H54 (cell line): ENCODE data around the gene STX12.
"Not testable (repeated sequence)": the region's sequence is repeated elsewhere in the genome, so short reads cannot be mapped to it uniquely, and the experiment has no call there.

Experiments used
- DNase-seq: peaks from one replicate; pipeline ENCODE4 v3.0.0; 2011; ENCODE audit warnings: low spot score, mixed read lengths; ENCODE audit not compliant: insufficient read length
- FAIRE-seq: peaks from 3 replicates; lab custom pipeline; 2011; peaks lifted over from hg19 to GRCh38; lab: Jason Lieb, UNC
- POLR2A ChIP-seq: IDR thresholded peaks from 2 replicates; pipeline ENCODE4 v1.6.1; 2011; ENCODE audit warnings: low read depth, mild to moderate bottlenecking, low read length

STX12 gene

DNA sequence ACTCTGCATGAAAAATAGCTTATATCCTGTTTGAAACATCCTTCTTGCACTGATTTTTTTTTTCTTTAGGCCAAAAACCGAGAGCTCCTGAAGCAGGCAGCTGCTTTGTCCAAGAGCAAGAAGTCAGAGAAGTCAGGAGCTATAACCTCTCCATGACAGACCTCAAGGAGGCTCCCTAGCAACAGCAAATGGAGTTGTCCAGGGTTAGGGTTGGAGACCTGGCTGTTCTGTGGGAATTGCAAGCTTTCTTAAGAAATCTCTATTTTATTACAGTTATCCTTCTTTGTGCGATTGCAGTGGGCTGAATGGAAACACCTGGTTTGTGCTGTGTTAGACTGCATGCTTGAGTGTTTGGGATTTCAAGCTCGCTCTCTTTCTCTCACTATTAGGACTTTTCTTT is 12.6 kb upstream of the STX12 start:
- FAIRE-seq (no peak), DNase-seq (no peak)
- no peak for TF ChIP-seq POLR2A

DNA sequence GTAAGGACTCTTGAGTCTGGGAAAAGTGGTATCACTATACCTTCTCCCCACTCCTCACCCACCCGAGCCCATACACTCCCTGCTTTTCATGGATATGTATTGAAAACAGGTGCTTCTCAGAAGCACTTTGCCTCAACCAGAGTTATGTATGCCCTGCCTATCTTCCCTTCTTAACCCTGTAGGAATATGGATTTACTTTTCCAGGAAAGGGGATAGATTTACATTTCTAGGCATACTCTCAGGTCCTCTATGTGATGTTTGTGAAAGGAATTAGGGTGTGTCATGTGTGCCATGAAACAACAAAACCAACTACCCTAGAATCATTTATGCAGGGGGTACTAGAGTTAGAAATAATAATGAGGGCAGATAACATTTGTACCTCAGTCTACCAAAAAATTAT is 11.0 kb upstream of the STX12 start:
- FAIRE-seq (no peak), DNase-seq (no peak)
- no peak for TF ChIP-seq POLR2A

DNA sequence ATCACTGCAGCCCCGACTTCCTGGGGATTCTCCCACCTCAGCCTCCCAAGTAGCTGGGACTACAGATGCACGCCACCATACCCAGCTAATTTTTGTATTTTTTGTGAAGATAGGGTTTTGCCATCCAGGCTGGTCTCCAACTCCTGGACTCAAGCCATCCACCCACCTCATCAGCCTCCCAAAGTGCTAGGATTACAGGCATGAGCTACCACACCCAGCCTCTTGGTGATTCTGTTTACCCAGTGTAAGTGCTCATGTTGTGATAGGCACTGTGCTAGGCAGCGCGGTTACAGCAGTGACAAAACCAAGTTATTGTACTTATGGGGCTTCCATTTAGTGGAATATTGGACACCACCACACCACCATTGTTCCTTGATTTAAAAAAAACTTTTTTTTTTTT is 9.7 kb upstream of the STX12 start:
- no peak for FAIRE-seq
- no peak for TF ChIP-seq POLR2A
- no peak for DNase-seq

DNA sequence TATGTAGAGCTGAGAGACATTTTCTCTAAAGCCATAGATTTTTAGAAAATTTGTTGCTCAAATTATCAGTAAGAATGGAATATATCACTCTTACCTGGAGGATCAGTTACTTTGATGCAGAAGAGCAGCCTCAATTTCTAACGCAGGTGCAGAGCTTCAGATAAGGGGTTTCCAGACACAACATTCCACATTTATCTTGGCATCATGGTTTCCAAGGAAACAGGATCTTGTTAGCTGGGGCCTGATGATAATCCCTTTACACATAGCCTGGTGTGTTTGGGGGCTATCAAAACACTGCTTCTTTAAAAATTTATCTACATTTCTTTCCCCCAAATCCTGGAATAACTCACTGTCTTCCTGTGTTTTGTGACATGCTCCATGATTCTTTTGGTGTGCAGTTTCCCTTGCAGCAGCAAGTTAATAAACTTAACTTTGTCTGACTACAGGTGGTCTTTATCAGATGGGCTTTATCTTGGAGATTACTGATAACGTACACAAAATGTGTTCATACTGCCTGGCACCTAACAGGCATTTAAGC is 2.7 kb upstream of the STX12 start:
- FAIRE-seq (no peak), DNase-seq (no peak)
- no peak for TF ChIP-seq POLR2A

DNA sequence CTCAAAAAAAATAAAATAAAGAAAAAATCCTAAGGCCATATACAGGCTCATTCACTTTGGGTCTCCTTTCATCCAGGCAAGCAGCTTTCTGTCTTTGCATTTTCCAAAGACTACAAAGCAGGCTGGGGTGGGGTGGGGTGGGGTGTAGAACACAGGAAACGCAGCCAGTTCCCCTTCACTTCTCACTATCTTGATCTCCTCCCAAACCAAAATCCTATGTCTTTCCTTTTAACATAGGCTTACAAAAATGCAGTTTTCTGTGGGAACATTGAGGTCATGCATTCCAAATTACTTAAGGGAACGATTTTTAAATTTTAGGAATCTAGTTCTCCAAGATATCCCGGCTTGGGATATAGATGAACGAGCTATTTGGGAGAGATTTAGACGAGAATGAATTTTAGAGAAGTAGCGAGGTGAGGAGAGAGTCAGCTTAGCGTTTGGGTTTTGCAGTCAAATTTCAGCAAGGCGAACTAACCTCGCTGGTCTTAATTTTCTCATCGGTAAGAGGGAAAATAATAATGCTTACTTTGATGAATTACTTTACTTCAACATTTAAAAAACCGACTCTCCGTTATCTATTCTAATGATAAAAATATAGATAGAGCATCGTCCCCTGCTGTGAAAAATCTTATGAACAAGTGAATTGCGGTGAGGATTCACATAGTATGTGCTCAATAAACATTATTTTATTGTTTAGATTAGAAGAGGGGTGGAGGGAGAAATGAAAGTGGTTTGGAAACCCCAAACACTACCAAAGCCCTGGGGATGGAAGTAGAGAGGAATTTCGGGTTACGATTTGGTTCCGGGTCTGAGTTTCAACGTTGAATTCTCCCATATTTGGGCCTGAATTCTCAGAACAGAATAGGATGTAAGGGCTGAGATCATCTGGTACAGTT is 735 bp upstream of the STX12 start:
- no peak for FAIRE-seq

DNA sequence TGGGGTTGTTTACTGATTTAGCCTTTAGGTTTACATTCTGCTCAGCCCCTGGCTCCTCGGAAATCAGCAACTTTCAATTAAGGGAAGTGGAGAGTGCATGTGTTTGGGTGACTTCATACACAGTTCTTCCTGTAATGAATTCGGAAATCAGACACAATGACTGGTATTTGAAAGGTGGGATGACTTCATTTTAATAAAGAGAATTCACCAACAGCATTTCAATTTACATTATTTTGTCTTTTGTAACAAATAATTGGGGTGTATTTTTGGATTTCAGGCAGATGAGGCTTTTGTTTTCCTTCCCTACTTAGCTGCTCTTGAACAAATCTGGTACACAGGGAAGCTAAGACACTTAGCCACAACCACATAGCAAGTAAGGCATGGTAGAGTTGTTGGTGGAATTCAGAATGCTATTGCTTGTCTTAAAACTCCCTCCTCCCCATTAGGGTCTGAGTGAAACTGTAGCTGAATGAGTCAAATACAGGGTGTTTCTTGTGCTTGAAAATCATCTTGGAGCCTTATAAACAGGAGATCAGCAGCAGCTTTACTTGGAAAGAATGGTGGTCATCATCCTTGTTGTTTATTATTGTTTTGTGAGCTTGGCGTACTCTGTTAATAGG is 917 bp downstream of the STX12 start:
- TF ChIP-seq POLR2A = no peak
- peak; percentile 61 for FAIRE-seq
- no peak for DNase-seq

More for the DNA sequence above, 735 bp upstream of the STX12 start:
- no peak for TF ChIP-seq POLR2A
- DNase-seq = no peak

DNA sequence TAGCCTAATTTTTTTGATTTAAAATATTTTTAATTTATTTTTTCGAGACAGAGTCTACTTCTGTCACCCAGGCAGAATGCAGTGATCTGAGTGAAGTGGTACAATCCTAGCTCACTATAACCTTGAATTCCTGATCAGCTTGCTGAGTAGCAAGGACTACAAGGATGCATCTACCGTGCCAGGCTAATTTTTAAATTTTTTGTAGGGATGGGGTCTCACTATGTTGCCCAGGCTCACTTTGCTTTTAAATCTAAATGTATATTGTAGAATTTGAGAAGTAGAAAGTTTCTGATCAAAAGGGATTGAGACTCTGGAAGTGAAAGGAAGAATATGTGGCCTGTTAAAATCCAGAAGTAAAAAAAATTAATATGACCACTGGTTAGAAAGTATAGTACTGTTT is 1.6 kb downstream of the STX12 start:
- FAIRE-seq = no peak
- DNase-seq = no peak
- no peak for TF ChIP-seq POLR2A

DNA sequence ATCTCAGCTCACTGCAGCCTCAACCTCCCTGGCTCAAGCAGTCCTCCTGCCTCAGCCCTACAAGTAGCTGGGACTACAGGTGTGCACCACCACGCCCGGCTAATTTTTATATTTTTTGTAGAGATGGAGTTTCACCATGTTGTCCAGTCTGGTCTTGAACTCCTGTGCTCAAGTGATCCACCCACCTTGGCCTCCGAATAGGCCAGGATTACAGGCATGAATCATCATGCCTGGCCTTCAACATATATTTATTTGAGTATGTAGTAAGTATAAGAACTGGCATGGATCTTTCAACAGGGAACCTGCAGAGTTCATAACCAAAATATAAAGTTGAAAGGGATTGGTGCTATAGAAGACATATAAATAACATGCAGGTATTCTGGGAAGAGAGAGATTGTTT is 2.3 kb downstream of the STX12 start:
- FAIRE-seq = not testable (repeated sequence)

DNA sequence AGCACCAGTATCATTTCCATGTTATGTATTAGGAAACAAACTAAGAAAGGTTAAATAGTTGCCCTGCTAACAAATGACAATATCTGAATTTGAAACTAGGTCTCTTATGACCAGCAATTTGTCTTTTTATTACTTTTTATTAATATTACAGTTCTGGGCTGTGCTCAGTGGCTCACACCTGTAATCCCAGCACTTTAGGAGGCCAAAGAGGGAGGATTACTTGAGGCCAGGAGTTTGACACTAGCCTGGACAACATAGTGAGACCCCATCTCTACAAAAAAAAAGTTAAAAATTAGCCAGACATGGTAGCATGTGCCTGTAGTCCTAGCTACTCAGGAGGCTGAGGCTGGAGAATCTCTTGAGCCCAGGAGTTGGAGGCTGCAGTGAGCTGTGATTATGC is 3.3 kb downstream of the STX12 start:
- not testable (repeated sequence) for FAIRE-seq, DNase-seq

More for the DNA sequence above, 2.3 kb downstream of the STX12 start:
- not testable (repeated sequence) for DNase-seq

DNA sequence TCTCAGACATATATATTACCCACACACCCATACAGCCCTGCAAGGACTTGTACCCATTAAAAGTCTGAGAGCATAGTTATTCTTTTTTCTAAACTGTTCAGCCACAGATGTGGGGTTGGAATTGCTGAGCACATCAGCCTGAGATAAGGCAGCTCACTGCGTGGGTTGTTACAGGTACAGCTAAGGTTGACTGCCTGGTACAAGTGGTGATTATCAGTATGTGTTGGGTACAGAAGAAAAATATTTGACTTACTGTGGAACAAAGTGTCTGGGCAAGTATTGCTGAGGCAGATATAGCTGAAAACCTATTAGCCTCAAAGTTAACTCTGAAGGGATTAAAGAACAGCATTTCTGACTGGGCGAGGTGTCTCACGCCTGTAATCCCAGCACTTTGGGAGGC is 5.0 kb downstream of the STX12 start:
- FAIRE-seq (no peak), DNase-seq (no peak)
- no peak for TF ChIP-seq POLR2A

DNA sequence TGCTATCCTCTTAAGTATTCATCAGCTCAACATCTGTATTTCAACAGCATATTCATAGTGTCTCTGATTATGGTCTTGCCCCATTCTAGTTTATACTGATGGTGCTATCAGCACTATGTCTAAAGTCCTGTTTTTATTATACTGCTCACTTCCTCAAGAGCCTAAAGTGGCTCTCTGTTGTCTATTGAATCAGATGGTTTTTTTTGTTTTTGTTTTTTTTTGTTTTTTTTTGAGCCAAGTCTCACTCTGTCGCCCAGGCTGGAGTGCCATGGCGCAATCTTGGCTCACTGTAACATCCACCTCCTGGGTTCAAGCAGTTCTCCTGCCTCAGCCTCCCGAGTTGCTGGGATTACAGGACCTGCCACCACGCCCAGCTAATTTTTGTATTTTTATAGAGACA is 6.1 kb downstream of the STX12 start:
- no peak for DNase-seq
- FAIRE-seq = no peak
- no peak for TF ChIP-seq POLR2A

DNA sequence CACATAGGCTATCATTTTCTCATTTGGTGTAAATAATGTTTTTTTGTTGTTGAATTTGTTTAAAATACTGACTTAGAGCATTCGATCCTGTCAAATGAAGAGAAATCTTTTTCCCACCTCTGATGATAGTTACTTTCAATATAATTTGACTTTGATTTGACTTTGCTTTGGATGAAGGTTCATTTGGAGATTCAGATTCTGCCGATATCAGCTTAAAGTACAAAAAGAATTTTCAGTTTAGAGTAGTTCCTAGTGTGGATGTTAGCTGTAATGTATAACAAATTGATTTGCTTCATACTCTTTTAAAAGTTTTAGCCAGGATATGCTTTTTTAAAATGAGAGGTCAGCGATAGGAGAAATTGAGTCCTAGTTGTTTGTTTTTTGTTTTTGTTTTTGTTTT is 9.9 kb downstream of the STX12 start:
- no peak for TF ChIP-seq POLR2A
- FAIRE-seq (no peak), DNase-seq (no peak)

DNA sequence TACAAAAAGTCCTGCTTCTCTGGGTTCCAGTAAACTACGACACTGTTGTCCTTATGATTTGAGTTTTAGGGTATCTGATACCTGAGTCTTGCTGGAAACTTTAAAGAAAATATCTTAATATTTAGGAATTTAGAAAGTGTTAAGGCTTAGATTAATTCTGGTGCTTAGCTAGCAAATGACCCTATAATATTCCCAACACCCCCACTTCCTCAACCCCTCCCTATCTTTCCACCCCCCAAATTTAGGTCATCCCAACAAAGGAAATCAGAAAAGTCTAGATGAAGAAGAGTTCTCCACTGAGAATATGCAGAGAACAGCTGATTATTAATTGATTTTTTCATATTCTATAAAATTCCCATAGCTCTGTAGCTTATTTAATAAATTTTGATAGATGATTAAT is 11.7 kb downstream of the STX12 start:
- no peak for FAIRE-seq
- no peak for DNase-seq
- no peak for TF ChIP-seq POLR2A

DNA sequence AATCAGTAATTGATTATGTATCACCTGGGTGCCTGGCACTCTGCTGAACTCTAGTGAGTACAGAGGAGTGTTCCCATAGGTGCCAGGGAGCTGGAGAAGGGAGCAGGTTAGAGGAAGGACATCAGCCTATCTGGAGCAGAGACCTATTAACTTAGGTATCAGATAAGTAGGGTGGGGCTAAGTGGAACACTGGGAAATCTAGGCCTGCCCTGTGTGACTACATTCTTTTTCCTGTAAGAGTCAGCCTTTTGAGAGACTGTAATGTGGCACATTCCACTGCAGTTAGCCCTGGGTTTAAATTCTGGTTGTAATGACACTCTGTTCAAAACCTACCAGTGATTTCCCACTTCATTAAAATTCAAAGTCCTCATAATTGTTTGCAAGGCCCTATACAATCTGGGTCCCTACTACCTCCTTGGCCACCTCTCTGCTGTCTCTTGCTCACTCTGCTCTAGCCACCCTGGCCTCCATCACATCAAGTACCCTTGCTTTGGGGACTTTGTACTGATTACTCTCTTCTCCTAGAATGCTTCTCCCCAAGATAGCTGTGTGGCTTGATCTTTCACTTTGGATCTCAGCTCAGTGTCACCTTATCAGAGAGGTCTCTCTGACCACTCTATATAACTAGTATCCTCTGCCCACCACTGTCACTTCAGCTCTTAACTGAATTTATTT is 12.9 kb downstream of the STX12 start:
- DNase-seq = peak; percentile 5
- TF ChIP-seq POLR2A = no peak
- FAIRE-seq = peak; percentile 91
